ENCODE results near the gene ASAP2.
A peak's percentile ranks its signal among the peaks of the same experiment; 100 is the strongest.

ASAP2 gene

DNA sequence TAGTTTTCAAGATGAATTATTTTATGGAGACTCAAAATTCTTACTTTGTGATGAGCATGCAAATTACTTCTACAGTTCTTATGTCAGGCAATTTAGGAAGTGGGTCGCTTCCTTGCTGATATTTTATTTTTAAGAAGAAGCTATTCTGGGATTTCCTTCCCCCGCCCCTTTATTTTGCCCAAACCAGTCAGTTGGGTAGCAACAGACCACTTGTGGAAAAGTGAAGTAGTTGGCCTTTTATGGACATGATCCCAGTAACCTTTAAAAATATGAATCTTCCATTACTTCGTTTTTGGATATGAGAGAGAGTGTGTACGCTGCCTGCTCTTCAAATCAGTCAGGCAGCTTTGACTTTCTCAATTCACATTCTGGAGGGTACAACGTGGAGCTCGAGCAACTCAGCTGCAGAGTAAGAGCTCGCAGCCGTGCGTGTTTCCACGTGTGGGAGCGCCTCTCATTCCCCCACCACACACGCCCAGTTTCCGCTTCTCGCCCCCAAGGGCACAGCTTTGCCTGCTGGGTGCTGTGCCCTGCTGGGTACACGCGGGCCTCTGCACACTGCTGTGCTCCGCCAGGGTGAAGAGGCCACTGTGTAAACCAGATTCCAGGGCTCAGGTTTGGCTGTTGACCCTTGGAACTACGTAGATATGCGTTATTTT is 124.1 kb downstream of the ASAP2 start:
- no peak for DNase-seq

DNA sequence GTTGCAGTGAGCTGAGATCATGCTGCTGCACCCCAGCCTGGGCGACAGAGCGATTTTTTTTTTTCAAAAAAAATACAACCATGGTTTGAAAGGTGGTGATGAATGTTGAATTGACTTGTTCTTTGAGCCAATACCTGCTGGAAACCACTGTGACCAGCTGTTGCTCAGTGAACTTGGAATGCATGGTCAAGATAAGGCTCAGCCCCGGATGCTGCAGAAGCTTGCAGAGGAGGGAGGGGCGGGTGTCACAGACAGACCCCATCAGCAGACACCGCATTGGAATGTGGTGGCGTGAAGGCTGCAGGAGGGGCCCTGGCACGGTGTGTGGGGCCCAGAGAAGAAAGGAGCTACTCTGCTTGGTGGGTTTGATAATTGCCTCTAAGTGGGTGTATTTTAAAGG is 125.1 kb downstream of the ASAP2 start:
- no peak for DNase-seq

DNA sequence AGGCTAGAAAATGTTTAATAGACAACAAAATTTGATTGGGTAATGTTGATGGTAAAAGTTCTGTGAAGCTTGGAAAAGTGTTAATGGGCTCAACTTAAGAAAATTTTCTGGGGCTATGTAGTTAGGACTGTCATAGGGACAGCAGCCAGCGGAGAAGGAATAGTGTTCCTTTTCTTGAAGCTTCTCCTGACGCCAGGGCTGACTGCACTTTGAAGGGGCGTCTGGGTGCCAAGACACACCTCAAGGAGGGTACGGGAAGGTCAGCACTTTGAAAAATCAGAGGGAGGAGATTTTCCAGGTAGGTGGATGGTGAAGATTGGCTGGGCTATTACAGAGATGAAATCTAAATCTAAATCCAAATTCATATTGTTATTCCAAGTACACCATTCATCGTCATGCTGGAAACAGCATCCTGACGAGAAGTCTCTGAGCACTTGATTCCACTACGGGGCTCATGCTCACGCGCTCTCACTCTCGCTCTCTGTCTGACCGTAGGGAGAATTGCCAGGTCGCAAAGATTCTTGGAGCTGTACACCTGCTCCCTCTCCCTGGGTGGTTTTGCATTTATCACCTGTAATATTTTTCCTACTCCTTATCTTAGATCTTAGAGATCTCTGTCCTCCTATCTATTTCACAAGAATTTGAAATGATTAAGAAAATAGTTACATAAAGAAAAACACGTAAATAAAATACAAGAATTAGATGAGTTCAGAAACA is 125.7 kb downstream of the ASAP2 start:
- no peak for DNase-seq

DNA sequence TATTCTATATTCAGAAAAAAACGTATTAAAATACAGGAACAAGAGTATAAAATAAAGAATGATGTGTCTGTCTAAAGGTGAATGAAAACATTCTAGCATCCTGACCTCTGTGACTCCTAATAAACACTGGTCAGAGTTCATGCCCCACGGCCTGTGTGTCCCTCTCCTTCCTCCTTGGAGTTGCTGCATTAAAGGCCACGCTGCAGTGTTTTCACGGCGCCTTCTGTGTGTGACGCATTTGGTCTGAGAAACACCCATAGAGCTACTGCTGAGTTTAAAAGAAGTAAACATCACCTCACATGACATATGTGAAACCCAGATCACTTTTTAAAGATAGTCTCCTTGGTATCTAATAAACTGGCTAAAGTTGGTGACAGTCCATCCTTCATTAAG is 126.2 kb downstream of the ASAP2 start:
- DNase-seq = no peak

DNA sequence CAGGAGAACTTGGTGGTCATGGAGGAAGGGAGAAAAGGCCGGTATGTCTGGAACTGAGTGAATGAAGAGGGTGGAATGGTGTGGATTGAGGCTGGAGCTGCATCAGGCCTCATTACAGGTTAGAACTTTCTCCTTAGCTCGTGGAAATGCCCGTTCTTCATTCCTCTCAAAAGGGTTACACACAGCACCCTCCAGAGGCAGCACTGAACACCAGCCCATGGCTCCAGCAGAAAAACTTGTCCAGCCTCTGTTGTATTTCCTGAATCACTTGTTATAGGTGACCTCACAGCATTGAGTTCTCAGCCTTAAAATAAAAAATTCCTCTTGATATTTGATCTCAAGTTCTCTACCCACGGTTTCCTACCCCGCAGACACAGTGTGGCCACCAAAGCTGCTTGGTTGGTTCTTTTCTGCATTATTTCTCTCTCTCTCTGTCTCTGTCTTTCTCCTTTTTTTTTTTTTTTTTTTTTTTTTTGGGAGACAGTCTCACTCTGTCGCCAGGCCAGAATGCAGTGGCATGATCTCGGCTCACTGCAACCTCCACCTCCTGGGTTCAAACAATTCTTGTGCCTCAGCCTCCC is 127.1 kb downstream of the ASAP2 start:
- DNase-seq = peak; percentile 6

DNA sequence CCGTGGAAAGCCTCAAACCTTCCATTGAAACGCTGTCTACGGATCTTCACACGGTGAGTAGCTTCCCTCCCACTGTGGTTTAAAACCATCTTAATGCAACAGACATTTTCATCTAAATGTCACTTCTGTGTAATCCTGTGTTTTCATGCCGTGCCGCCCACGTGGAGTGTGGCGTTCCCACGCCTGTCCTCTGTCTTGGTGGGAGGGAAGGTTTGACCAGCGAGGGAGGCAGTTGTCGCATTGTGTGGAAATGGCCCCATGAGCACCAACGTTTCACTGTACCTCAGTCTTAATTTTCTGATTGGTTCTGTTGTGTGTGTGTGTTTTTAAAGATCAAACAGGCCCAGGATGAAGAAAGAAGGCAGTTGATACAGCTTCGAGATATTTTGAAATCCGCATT is 128.1 kb downstream of the ASAP2 start:
- DNase-seq = no peak

DNA sequence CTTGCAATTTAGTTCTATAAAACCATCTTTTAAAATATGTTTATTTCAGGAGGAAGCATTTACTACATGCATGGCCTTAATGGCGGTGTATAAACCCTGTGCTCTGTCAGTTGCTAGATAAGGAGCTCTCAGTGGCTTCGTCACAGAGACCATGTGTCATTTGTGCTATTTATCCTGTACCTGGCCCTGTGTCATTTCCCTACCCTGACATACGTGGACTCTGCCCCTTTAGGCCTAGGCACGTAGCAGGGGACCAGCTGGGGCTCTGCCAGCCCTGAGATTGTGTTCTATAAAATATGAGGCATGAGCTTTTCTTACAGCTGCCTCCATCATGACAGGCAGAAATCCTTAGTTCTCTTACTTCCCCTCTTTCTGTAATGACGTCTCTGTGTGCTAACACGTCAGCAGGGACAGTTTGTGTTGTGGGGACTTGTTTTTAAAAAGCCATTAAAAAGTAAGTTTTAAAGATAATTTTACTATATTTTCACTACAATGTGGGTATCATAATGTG is 128.8 kb downstream of the ASAP2 start:
- DNase-seq = no peak

DNA sequence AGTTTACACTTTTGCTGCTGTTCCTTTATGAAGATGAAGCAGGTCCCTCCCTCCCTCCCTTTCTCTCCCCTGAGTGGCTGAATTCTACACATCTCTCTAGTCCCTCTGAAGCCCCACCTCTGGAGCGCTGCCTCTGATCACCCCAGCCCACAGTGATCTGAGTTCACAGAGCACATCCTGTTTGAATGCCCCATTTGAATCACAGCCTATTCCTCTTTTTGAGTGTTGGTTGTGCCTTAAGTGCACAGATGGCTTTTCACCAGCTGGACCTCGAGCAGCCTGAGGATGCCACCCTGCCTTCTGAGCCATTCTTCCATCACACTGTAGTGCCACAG is 129.6 kb downstream of the ASAP2 start:
- DNase-seq = peak; percentile 17

DNA sequence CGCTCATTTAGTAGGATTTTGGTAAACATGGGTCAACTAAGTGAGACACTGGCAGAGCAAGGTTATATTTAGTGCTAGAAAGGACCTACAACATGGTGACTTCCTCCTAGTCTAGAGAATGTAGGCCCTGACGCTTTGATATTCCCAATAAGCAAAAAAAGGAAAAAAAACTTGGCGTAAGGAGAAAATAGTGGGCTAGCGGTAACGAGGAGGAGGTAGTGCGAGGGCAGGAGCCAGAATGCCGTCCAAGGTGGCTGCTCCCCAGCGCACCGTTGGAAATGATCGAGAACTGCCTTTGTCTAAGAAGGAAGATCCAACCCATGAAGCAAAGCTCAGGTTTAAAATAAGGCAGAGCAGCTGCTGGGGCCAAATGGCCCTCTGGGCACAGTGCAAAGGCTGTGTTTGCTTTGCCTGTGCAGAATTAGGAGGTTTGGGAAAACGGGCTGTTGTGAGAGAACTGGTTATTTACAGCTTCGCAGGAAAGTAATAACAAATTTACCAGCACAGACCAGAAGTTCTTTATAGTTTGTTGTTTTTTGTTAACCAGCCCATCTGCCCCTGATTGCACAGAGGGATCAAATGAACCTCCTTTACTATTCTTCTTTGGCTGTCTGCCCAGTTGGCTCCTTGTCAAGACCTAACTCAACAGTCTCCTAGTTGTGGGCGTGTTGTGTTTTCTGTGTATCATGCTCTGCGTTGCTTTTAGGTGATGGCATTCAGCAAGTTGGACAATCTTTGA is 130.1 kb downstream of the ASAP2 start:
- DNase-seq = no peak

DNA sequence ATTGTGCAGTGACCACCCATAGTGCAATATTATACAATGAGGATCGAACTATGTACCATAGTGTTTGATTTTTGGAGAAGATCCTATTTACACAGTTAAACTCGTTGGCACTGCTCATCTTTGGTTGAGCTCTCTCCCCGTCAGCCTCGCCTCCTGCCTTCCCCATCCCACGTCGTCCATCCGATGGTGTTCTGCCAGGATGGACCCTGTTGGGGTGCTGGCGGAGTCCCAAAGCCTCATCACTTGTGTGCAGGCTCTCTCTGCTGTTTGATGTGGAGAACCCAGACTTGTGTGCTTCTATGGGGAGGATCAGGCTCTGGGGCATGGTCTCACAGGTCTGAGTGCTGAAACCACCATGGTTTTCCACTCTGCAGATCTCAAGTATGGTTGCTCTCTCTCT is 131.3 kb downstream of the ASAP2 start:
- no peak for DNase-seq

DNA sequence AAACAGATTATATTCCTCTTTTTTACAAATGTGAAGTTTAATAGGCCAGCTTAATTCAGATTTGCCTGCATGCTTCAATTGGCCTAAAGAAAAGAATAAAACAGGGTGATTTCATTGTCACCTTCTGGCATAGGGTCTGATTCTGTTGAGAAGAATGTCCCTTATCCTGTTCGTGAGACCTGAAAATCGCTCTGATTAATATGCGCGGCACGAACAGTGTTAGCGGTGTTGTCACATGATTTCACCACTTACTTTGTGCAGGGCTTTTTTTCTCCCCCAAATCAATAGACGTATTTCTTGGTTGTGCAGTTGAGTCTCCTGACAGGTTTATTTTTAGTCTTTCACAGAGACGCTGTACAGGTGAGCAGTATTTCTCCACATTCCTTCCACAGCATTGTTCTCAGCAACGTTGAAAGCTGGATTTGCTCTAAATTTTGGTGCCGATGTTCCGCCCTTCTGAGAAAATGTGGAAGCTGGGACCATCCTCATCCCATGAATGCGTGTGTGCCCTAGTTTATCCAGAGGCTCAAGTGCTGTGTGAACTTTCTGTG is 134.8 kb downstream of the ASAP2 start:
- DNase-seq = no peak

DNA sequence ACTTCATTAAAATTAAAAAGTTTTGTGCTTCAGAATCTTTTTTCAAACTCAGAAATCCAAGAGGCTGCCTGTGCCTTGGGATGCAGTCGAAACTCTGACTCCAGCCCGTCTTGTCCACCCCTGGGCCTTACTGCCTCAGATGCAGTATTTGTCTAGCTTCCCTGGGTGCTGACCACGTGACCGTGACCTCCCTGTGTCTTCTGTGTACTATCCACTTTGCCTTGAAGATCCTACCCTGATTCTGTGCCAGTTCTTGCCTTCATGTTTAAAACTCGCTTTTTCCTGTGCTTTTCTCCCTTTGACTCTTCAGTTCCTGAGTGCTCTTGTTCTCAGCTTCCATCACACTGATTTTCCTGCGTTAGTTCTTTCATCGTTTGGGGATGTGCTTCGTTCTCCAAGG is 136.0 kb downstream of the ASAP2 start:
- no peak for DNase-seq

DNA sequence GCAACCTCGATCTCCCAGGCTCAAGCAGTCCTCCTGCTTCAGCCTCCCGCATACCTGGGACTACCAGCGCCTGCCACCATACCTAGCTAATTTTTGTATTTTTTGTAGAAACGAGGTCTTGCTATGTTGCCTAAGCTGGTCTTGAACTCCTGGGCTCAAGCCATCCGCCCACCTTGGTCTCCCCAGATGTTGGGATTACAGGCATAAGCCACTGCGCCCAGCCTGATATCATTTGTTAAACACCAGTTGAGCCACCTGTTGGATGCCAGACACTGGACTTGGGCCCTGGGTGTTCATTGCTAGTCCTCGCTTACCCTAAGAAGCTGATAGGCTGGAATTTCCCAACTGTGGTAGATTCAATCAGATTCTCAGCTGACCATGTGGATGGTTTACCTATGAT is 136.9 kb downstream of the ASAP2 start:
- DNase-seq = no peak

DNA sequence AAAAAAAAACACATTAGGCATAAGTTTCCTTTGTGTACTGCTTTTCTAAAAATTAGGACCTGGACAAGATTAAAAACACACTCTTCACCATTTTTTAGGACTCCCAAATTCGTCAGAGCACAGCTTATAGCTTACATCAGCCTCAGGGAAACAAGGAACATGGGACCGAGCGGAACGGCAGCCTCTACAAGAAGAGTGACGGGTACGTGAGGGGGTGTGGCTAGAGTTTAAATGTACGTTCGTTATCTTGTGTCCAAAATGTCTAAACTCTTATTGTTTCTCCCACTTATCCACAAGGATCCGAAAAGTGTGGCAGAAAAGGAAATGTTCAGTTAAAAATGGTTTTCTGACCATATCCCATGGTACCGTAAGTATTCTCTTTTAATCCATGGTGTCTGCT is 137.8 kb downstream of the ASAP2 start:
- no peak for DNase-seq

DNA sequence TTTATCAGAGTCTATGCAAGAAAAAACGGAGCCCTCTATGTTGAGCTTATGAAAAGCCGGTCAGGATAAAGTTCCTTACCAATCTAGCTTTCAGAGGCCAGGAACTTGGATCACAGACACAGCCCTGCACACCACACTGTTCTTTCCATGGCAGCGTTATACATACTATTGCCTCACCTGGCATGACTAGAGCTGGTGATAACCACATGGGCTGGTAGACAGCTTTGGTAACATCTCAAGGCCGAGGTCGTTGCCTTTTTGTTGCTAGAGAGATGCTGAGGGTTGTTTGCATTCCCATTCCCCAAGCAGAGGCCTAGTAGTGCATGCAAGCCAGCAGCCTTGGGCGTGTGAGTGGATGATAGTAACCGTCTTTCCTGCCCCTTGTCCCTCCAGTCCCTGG is 138.7 kb downstream of the ASAP2 start:
- no peak for DNase-seq

DNA sequence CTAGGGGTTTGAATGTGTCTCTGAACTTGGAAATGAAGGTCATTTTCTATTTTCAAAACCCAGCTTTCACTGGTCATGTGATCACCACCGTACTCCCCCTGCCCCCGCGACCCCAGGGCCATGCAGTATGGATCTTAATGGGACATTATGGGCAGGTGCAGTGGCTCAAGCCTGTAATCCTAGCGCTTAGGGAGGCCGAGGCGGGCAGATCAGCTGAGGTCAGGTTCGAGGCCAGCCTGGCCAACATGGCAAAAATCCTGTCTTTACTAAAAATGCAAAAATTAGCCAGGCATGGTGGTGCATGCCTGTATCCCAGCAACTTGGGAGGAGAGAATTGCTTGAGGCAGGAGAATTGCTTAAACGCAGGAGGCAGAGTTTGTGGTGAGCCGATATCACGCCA is 139.4 kb downstream of the ASAP2 start:
- no peak for DNase-seq

DNA sequence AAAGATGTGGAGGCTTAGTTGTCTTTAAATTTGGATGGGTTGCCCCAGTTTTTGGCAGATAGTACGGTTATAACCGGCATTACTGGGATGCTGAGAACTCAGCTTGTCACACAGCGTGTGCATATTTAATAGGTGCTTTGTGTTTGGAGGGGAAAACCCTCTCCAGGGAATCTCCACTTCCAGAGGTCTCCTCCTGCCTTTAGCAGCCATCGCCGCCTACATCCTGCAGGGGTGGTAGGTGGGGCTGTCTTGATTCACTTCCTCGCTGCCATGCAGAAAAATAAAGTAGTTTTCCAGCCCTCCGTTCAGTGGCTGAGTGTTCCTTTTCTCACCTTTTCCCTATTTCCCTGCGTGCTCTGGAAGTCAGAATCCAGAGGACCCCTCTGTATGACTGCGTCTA is 140.3 kb downstream of the ASAP2 start:
- no peak for DNase-seq

DNA sequence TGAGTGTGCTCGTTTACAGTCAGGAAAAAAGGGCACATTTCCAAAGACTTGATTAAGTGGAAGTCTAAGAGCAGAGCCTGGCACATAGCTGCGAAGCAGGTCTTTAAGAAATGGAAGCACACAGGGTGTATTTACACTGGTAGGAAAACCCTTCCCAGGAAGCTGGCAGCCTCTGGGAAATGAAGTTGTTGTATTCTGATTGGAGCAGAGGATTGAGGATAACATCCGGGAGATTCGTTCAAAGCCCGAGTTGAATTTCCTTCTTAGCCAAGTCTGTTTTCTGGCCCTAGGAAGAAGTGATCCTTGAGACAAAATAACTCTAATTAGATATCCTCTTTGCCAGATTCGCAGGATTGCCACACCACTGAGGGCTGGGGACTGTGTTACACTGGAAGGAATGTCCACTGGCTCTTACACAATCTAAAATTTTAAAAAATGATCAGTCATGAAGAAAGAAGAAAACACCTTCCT is 140.8 kb downstream of the ASAP2 start:
- DNase-seq = no peak

DNA sequence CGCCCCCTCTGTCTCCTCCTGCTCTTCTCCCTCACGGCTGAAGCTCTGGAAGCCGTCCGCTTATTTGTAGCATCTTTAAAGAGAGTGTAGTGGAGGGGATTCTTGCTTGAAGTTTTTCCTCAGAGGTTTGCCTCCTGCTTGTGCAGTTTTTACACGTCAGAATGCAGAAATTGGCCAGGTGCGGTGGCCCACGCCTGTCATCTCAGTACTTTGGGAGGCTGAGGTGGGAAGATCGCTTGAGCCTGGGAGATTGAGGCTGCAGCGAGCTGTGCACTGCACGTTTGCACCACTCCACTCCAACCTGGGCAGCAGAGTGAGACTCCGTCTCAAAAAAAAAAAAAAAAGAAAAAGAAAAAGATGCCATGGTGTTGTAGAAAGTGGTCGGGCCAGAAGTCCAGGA is 147.7 kb downstream of the ASAP2 start:
- DNase-seq = no peak

DNA sequence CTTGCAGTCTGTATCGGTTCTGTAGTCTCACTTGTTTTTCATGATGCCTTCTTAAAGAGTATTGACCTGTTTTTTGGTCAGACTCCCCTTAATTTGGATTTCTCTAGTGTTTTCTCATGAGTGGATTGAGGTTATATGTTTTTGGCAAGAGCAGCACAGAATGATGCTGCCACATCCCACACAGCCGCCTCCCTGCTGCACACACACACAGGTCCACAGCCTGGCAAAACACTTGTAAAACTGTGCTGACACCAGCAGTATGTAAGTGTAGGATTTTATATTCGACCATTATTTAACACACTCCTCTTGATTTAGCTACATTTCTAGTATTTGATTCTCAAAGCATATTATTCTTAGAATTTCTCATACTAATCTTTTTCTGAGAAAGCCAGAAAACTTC is 148.7 kb downstream of the ASAP2 start:
- no peak for DNase-seq

DNA sequence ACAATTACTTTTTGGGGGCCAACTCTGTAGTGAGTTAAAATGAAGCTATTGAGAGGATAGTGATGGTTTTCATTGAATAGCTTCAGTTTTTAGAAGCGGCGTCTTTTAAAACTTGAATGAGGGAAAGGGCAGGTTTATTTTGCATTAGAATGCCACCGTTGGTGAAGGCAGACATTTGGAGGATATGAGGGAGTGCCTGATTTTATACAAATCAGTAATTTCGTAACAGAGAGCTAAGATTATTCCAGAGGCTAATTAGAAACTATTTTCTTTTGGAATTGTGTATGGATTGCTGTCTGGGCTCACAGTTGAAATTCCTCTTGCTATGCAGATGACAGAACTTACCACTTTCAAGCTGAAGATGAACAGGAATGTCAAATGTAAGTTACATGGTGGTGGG is 149.1 kb downstream of the ASAP2 start:
- no peak for DNase-seq

DNA sequence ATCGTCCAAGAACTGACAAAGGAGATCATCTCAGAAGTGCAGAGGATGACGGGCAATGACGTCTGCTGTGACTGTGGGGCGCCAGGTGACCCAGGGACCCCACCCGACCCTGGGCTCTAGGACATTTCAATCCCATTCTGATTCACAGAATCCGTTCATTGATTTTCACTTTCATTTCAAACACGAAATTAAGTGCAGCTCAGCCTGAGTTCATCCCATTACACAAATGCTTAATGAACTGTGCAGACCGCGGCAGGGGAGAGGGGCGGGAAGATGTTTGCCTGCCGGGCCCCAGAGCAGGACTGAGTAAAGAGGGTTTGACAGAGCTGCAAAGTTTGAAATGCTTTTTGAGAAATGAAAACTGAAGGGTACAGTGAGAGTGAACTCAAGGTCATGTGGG is 149.6 kb downstream of the ASAP2 start:
- DNase-seq = no peak

DNA sequence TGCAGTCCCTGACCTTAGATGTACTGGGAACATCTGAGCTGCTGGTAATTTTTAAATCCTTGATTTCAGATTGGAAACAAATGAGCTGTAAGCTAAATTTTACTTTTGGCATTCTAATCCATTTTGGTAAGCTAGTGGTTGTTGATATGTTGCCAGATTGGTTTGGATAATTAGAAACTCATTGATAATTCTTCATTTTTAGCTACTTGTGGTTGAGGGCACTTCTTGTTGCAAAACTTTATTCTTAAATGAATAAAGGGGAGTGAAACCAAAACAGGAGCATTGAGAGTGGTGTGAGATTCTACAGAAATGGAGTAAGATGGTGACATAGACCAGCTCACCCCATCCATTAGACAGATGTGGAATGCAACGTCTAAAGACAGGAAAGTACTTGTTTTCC is 152.2 kb downstream of the ASAP2 start:
- no peak for DNase-seq
